Measurements from ENCODE around the gene MICAL2.
A peak's percentile ranks its signal among the peaks of the same experiment; 100 is the strongest.

Gene MICAL2

GRCh38 chr11:12077535-12078280 lies 32.7 kb upstream of the MICAL2 start:
- peak; percentile 72 for DNase-seq

GRCh38 chr11:12079726-12080556 lies 30.4 kb upstream of the MICAL2 start:
- DNase-seq: peak; percentile 99

- DNase-seq: peak; percentile 44
These were observed 27.0 kb upstream of the MICAL2 start for GRCh38 chr11:12083380-12083779.

GRCh38 chr11:12084256-12084655 lies 26.1 kb upstream of the MICAL2 start:
- peak; percentile 57 for DNase-seq

- peak; percentile 70 for DNase-seq
These were observed 24.8 kb upstream of the MICAL2 start for GRCh38 chr11:12085371-12086251.

GRCh38 chr11:12086271-12087074 lies 23.9 kb upstream of the MICAL2 start:
- peak; percentile 99 for DNase-seq

- DNase-seq: peak; percentile 91
These were observed 23.1 kb upstream of the MICAL2 start for GRCh38 chr11:12087075-12088004.

- peak; percentile 98 for DNase-seq
These were observed 22.3 kb upstream of the MICAL2 start for GRCh38 chr11:12088047-12088481.

GRCh38 chr11:12088531-12088930 lies 21.9 kb upstream of the MICAL2 start:
- DNase-seq: no peak

GRCh38 chr11:12089041-12089440 lies 21.3 kb upstream of the MICAL2 start:
- no peak for DNase-seq

GRCh38 chr11:12089473-12089872 lies 20.9 kb upstream of the MICAL2 start:
- peak; percentile 74 for DNase-seq

- peak; percentile 91 for DNase-seq
These were observed 20.3 kb upstream of the MICAL2 start for GRCh38 chr11:12090061-12090591.

- DNase-seq: no peak
These were observed 19.6 kb upstream of the MICAL2 start for GRCh38 chr11:12090761-12091258.

GRCh38 chr11:12091956-12092558 lies 18.3 kb upstream of the MICAL2 start:
- no peak for DNase-seq

- DNase-seq: no peak
These were observed 17.7 kb upstream of the MICAL2 start for GRCh38 chr11:12092714-12093113.

- no peak for DNase-seq
These were observed 15.3 kb upstream of the MICAL2 start for GRCh38 chr11:12094872-12095800.

GRCh38 chr11:12097219-12097618 lies 13.2 kb upstream of the MICAL2 start:
- DNase-seq: no peak

GRCh38 chr11:12098601-12099000 lies 11.8 kb upstream of the MICAL2 start:
- DNase-seq: no peak
